ENCODE data around the gene PRDM16. TPM values are rescaled to one million over a fixed set of nuclear protein-coding genes. Genes with fewer than 3 reads are reported as not detected.

PRDM16 gene
- total and polyA plus RNA-seq, 2 donors (not counting 1 experiment from before 2014, with no cell fraction given), result 0.03 to 0.12 TPM

GRCh38 chr1:3287656-3288160 lies 218.7 kb downstream of the PRDM16 start:
- CTCF ChIA-PET, result no interaction called here
- H3K4me2 ChIP-seq (replicated peaks; ENCODE audit: low read depth, low read length, poor library complexity, severe bottlenecking), result no peak overlapping the region
- no peaks in the 10 kb centered on the region for H3K36me3 ChIP-seq (replicated peaks in 1 of 2; ENCODE audit: control extremely low read depth in 1 of 2, control insufficient read depth in 1 of 2, extremely low read depth in 1 of 2, insufficient read depth in 2 of 2, low read length in 1 of 2)
- no peaks in the 10 kb centered on the region for H3K9me3 Mint-ChIP-seq (ENCODE audit: insufficient read depth)
- no peaks in the 10 kb centered on the region for H3K4me1 ChIP-seq (ENCODE audit: control insufficient read depth in 2 of 2, insufficient read depth in 2 of 2, low read length in 2 of 2)
- ATAC-seq (ENCODE audit: low read depth), result no peak
- no peak overlapping the region for H3K27ac ChIP-seq (ENCODE audit: low read length in 2 of 2)
- no peak overlapping the region for H2AFZ ChIP-seq (ENCODE audit: insufficient read depth, low read depth, low read length, poor library complexity, severe bottlenecking)
- no peaks in the 10 kb centered on the region for H3K9me3 ChIP-seq (ENCODE audit: control extremely low read depth in 1 of 3, control insufficient read depth in 2 of 3, insufficient read depth in 1 of 3, low read length in 2 of 3)
- H3K4me1 Mint-ChIP-seq, result no peaks in the 10 kb centered on the region
- H4K20me1 ChIP-seq (ENCODE audit: control insufficient read depth, insufficient read depth, low read length, poor library complexity, severe bottlenecking), result no peaks in the 10 kb centered on the region
- TF ChIP-seq EZH2 (IDR thresholded peaks at IDR 0.05; ENCODE audit: borderline replicate concordance, insufficient read depth, low read depth, low read length, poor library complexity, severe bottlenecking) (no peak), CTCF (IDR thresholded peaks at IDR 0.05) (no peak)
- no peaks in the 10 kb centered on the region for H3K27me3 ChIP-seq (replicated peaks in 1 of 4; ENCODE audit: control extremely low read depth in 1 of 4, control insufficient read depth in 3 of 4, insufficient read depth in 4 of 4, low read length in 3 of 4)
- no peak overlapping the region for H3K9ac ChIP-seq (ENCODE audit: low read length)
- WGBS (ENCODE audit: insufficient coverage), result 95% methylated on average over 25 of the region's 25 CpGs
- DNase-seq, result no peak
- no peaks in the 10 kb centered on the region for H3K79me2 ChIP-seq (ENCODE audit: control insufficient read depth, insufficient read depth, low read length)
- POLR2A ChIA-PET, result no interaction called here
- intact Hi-C loops (cut with micrococcal nuclease), result no loop called here
- H3K27ac Mint-ChIP-seq, result no peak overlapping the region
- no peak overlapping the region for H3K4me3 Mint-ChIP-seq
- no peak overlapping the region for H3K4me3 ChIP-seq (ENCODE audit: control extremely low read depth in 1 of 5, extremely low read depth in 1 of 5, insufficient read depth in 1 of 5, low read depth in 2 of 5, low read length in 4 of 5)
- no peaks in the 10 kb centered on the region for H3K27me3 Mint-ChIP-seq

GRCh38 chr1:3289502-3289901 lies 220.5 kb downstream of the PRDM16 start:
- Histone ChIP-seq H3K9ac (ENCODE audit: low read length) (no peak overlapping the region), H3K79me2 (ENCODE audit: control insufficient read depth, insufficient read depth, low read length) (no peaks in the 10 kb centered on the region), H3K36me3 (replicated peaks in 1 of 2; ENCODE audit: control extremely low read depth in 1 of 2, control insufficient read depth in 1 of 2, extremely low read depth in 1 of 2, insufficient read depth in 2 of 2, low read length in 1 of 2) (no peaks in the 10 kb centered on the region), H3K27ac (ENCODE audit: low read length in 2 of 2) (no peak overlapping the region), H3K4me3 (ENCODE audit: control extremely low read depth in 1 of 5, extremely low read depth in 1 of 5, insufficient read depth in 1 of 5, low read depth in 2 of 5, low read length in 4 of 5) (no peak overlapping the region), H4K20me1 (ENCODE audit: control insufficient read depth, insufficient read depth, low read length, poor library complexity, severe bottlenecking) (no peaks in the 10 kb centered on the region), H3K27me3 (replicated peaks in 1 of 4; ENCODE audit: control extremely low read depth in 1 of 4, control insufficient read depth in 3 of 4, insufficient read depth in 4 of 4, low read length in 3 of 4) (no peaks in the 10 kb centered on the region), H3K4me2 (replicated peaks; ENCODE audit: low read depth, low read length, poor library complexity, severe bottlenecking) (no peak overlapping the region), H3K4me1 (ENCODE audit: control insufficient read depth in 2 of 2, insufficient read depth in 2 of 2, low read length in 2 of 2) (no peaks in the 10 kb centered on the region), H2AFZ (ENCODE audit: insufficient read depth, low read depth, low read length, poor library complexity, severe bottlenecking) (no peak overlapping the region), H3K9me3 (ENCODE audit: control extremely low read depth in 1 of 3, control insufficient read depth in 2 of 3, insufficient read depth in 1 of 3, low read length in 2 of 3) (no peaks in the 10 kb centered on the region)
- CTCF ChIA-PET, result no interaction called here
- POLR2A ChIA-PET, result no interaction called here
- Mint-ChIP-seq H3K27me3 (no peaks in the 10 kb centered on the region), H3K27ac (no peak overlapping the region), H3K4me3 (no peak overlapping the region), H3K9me3 (ENCODE audit: insufficient read depth) (no peaks in the 10 kb centered on the region), H3K4me1 (no peaks in the 10 kb centered on the region)
- DNase-seq (no peak), ATAC-seq (ENCODE audit: low read depth) (no peak)
- intact Hi-C loops (cut with micrococcal nuclease), result no loop called here
- TF ChIP-seq CTCF (IDR thresholded peaks at IDR 0.05) (no peak), EZH2 (IDR thresholded peaks at IDR 0.05; ENCODE audit: borderline replicate concordance, insufficient read depth, low read depth, low read length, poor library complexity, severe bottlenecking) (no peak)
- WGBS (ENCODE audit: insufficient coverage), result 93% methylated on average over 12 of the region's 12 CpGs
